HEK293 (cell line): ENCODE measurements around the gene PMAIP1.

Experiments
- CTCF ChIA-PET: fragments of 350-600 bp; formaldehyde crosslinking; extraction: SDS; loops from one replicate; lab custom pipeline; 2021; ENCODE audit warnings: antibody characterized with exemption; lab: Yijun Ruan, JAX
- POLR2A ChIA-PET: fragments of 300-600 bp; formaldehyde crosslinking; extraction: SDS; loops from one replicate; lab custom pipeline; 2020; ENCODE audit warnings: antibody characterized with exemption, inconsistent platforms; lab: Yijun Ruan, JAX
- H3K27ac ChIP-seq: fragments of 200-500 bp; sonication (Bioruptor generic); 2 replicates; pipeline ENCODE4 v1.5.1; 2014; ENCODE audit warnings: low read depth, low read length, control low read depth, inconsistent platforms; ENCODE audit errors: extremely low read depth
- H3K36me3 ChIP-seq, 2 experiments: fragments of 200-500 bp in 1 of 2; sonication (Bioruptor generic) in 1 of 2; 1 replicate in 1 of 2; 2 replicates in 1 of 2; pipeline ENCODE4 v1.5.1; 2014 to 2017; ENCODE audit warnings: inconsistent platforms in 2 of 2, low read length in 2 of 2; ENCODE audit not compliant: control insufficient read depth in 2 of 2, insufficient read depth in 1 of 2
- H3K4me1 ChIP-seq: fragments of 200-500 bp; sonication (Bioruptor generic); 2 replicates; pipeline ENCODE4 v1.5.1; 2014; ENCODE audit warnings: mild to moderate bottlenecking, low read length, inconsistent platforms; ENCODE audit not compliant: control insufficient read depth, insufficient read depth
- H3K4me3 ChIP-seq: 2 replicates; pipeline ENCODE4 v1.5.1; 2011; ENCODE audit warnings: low read depth, mild to moderate bottlenecking, control low read depth, low read length, moderate library complexity
- H3K9me3 ChIP-seq: fragments of 200-500 bp; sonication (Bioruptor generic); 2 replicates; pipeline ENCODE4 v1.5.1; 2014; ENCODE audit warnings: low read depth, low read length, inconsistent platforms; ENCODE audit not compliant: control insufficient read depth, insufficient read depth
- PRDM1 ChIP-seq: fragments of 450-650 bp; formaldehyde crosslinking; IDR thresholded peaks from 2 replicates; pipeline ENCODE4; 2016; ENCODE audit warnings: missing biosample characterization, missing genetic modification characterization
- SETDB1 ChIP-seq: IDR thresholded peaks from one replicate; pipeline ENCODE4 v1.6.1; 2017; ENCODE audit warnings: mild to moderate bottlenecking, low read length, moderate library complexity, mixed read lengths; ENCODE audit not compliant: insufficient read length
- TRIM28 ChIP-seq: IDR thresholded peaks from 2 replicates; pipeline ENCODE4 v1.6.1; 2011; ENCODE audit warnings: low read length, control low read depth, borderline replicate concordance
- ZNF114 ChIP-seq: fragments of 450-650 bp; formaldehyde crosslinking; IDR thresholded peaks from 2 replicates; pipeline ENCODE4 v1.5.0; 2017; ENCODE audit warnings: missing biosample characterization, missing genetic modification characterization
- ZNF121 ChIP-seq: fragments of 450-650 bp; formaldehyde crosslinking; IDR thresholded peaks from 2 replicates; pipeline ENCODE4 v1.5.1; 2016; ENCODE audit warnings: missing biosample characterization, missing genetic modification characterization
- ZNF37A ChIP-seq: fragments of 450-650 bp; IDR thresholded peaks from 2 replicates; pipeline ENCODE4 v1.5.1; 2018; ENCODE audit warnings: missing biosample characterization, missing genetic modification characterization
- ZNF423 ChIP-seq: fragments of 450-650 bp; formaldehyde crosslinking; IDR thresholded peaks from 2 replicates; pipeline ENCODE4 v1.5.1; 2016; ENCODE audit warnings: missing biosample characterization, missing genetic modification characterization
- ZNF624 ChIP-seq: fragments of 450-650 bp; formaldehyde crosslinking; IDR thresholded peaks from 2 replicates; pipeline ENCODE4 v1.5.1; 2017; ENCODE audit warnings: missing biosample characterization, missing genetic modification characterization
- ZNF626 ChIP-seq: fragments of 450-650 bp; sonication (Bioruptor Pico); formaldehyde crosslinking; IDR thresholded peaks from 2 replicates; pipeline ENCODE4 v1.5.1; 2018; ENCODE audit warnings: missing biosample characterization, missing genetic modification characterization, inconsistent platforms
- ZNF654 ChIP-seq: fragments of 450-650 bp; formaldehyde crosslinking; IDR thresholded peaks from 2 replicates; pipeline ENCODE4 v1.5.1; 2016; ENCODE audit warnings: low read depth, missing biosample characterization, missing genetic modification characterization
- ZNF707 ChIP-seq: fragments of 450-650 bp; formaldehyde crosslinking; IDR thresholded peaks from 2 replicates; pipeline ENCODE4 v1.5.1; 2016; ENCODE audit warnings: missing biosample characterization, missing genetic modification characterization
- ZNF792 ChIP-seq: fragments of 450-650 bp; formaldehyde crosslinking; IDR thresholded peaks from 2 replicates; pipeline ENCODE4 v1.5.1; 2016; ENCODE audit warnings: missing biosample characterization, missing genetic modification characterization
- ZNF837 ChIP-seq: fragments of 450-650 bp; formaldehyde crosslinking; IDR thresholded peaks from 2 replicates; pipeline ENCODE4 v1.5.1; 2016; ENCODE audit warnings: missing biosample characterization, missing genetic modification characterization
- ZSCAN30 ChIP-seq: fragments of 450-650 bp; IDR thresholded peaks from 2 replicates; pipeline ENCODE4 v1.5.1; 2018; ENCODE audit warnings: missing biosample characterization, mild to moderate bottlenecking, missing genetic modification characterization, moderate library complexity
- TF ChIP-seq, protein P1 (sequence below): fragments of 450-650 bp; formaldehyde crosslinking; IDR thresholded peaks from 2 replicates; pipeline ENCODE4 v1.5.1; 2016; ENCODE audit warnings: missing biosample characterization, missing genetic modification characterization, low read depth
- TF ChIP-seq, protein P2 (sequence below): fragments of 450-650 bp; formaldehyde crosslinking; IDR thresholded peaks from 2 replicates; pipeline ENCODE4 v1.5.1; 2016; ENCODE audit warnings: missing biosample characterization, missing genetic modification characterization
- TF ChIP-seq, protein P3 (sequence below): fragments of 450-650 bp; formaldehyde crosslinking; IDR thresholded peaks from 2 replicates; pipeline ENCODE4 v1.5.1; 2016; ENCODE audit warnings: missing biosample characterization, missing genetic modification characterization, borderline replicate concordance

Gene PMAIP1

DNA sequence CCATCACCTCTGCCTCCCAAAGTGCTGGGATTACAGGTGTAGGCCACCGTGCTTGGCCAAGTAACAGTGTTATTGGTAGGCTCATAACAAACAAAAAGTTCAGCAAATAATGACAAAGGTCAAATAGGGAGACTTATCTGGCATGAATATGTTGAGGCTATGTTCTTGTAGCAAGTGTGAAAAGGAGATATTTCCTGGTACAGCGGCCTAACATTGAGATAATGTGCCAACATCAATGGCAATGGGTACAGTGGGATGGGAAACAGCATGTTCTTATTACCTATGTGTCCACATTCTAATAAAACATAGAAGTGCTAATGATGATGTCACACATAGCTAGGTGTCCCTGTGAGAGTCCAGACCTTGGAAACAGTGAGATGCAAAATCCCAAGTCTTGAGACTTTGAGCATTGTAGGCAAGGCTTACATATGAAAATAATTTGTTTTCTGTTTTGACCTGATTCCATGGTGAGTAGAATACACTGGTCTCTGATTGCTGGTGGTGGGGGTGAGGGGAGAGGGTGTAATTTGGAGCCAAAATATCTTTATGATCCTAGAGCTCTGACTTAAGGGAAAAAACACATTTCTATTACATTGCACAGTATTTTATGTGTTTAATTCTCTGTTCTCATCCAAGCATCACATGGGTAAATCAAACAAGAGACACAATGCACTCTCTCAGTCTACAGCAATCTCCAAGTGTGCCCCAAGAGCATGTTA, 33.1 kb upstream of the PMAIP1 start:
- TF ChIP-seq, protein P1, sequence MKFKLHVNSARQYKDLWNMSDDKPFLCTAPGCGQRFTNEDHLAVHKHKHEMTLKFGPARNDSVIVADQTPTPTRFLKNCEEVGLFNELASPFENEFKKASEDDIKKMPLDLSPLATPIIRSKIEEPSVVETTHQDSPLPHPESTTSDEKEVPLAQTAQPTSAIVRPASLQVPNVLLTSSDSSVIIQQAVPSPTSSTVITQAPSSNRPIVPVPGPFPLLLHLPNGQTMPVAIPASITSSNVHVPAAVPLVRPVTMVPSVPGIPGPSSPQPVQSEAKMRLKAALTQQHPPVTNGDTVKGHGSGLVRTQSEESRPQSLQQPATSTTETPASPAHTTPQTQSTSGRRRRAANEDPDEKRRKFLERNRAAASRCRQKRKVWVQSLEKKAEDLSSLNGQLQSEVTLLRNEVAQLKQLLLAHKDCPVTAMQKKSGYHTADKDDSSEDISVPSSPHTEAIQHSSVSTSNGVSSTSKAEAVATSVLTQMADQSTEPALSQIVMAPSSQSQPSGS (tag by site-specific recombination), result peak; percentile 46; the same call in 1 of the 2 replicates
- TF ChIP-seq SETDB1 (no peak), ZNF654 (tag by site-specific recombination) (no peak), ZNF37A (tag by site-specific recombination) (no peak), ZNF626 (tag by site-specific recombination) (no peak), ZNF624 (tag by site-specific recombination) (no peak), ZNF792 (tag by site-specific recombination) (no peak), ZNF114 (tag by site-specific recombination) (no peak)
- TF ChIP-seq, protein P2, sequence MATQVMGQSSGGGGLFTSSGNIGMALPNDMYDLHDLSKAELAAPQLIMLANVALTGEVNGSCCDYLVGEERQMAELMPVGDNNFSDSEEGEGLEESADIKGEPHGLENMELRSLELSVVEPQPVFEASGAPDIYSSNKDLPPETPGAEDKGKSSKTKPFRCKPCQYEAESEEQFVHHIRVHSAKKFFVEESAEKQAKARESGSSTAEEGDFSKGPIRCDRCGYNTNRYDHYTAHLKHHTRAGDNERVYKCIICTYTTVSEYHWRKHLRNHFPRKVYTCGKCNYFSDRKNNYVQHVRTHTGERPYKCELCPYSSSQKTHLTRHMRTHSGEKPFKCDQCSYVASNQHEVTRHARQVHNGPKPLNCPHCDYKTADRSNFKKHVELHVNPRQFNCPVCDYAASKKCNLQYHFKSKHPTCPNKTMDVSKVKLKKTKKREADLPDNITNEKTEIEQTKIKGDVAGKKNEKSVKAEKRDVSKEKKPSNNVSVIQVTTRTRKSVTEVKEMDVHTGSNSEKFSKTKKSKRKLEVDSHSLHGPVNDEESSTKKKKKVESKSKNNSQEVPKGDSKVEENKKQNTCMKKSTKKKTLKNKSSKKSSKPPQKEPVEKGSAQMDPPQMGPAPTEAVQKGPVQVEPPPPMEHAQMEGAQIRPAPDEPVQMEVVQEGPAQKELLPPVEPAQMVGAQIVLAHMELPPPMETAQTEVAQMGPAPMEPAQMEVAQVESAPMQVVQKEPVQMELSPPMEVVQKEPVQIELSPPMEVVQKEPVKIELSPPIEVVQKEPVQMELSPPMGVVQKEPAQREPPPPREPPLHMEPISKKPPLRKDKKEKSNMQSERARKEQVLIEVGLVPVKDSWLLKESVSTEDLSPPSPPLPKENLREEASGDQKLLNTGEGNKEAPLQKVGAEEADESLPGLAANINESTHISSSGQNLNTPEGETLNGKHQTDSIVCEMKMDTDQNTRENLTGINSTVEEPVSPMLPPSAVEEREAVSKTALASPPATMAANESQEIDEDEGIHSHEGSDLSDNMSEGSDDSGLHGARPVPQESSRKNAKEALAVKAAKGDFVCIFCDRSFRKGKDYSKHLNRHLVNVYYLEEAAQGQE (tag by site-specific recombination), result no peak
- TF ChIP-seq, all 188 proteins: peak for 1
- Histone ChIP-seq H3K27ac (no peak overlapping the region), H3K4me1 (peaks cover 4% of the 10 kb centered on the region), H3K9me3 (no peaks in the 10 kb centered on the region), H3K4me3 (no peak overlapping the region), H3K36me3 (no peaks in the 10 kb centered on the region)
- ChIA-PET POLR2A (no interaction called here), CTCF (interaction anchor here (0.6 kb wide), 1 partner anchor 10 kb away, joined by 3 read pairs; no protein-coding TSS in a partner anchor)

DNA sequence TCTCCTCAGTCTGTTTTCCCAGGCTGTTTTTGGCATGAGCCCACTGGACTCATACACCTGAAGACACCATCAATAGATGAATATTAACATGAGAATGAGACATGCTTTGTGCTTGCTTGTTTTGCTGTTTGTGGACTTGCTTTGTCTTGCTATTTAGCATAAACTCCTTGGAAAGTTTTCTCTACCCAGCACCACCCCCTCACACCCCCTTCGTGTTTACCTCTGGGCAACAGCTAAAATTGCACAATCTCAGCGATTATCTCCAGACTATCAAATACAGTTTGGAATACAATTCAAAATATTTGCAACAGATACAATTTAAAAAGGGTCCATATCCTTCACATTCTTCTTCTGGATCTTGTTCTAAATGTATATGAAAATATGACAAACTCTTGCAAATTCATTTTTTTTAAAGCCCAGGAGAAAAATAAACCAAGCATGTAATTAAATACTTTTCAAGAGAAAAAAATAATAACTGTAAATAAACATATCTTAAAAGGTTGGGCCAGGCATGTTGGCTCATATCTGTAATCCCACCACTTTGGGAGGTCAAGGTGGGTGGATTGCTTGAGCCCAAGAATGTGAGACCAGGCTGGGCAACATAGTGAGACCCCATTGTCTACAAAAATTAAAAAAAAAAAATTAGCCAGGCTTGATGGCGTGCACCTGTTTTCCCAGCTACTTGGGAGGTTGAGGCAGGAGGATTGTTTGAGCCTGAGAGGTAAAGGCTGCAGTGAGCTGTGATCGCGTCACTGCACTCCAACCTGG, 32.3 kb upstream of the PMAIP1 start:
- ChIA-PET POLR2A (no interaction called here), CTCF (no interaction called here)
- Histone ChIP-seq H3K27ac (no peak overlapping the region), H3K4me3 (no peak overlapping the region), H3K4me1 (peaks cover 10% of the 10 kb centered on the region), H3K9me3 (no peaks in the 10 kb centered on the region), H3K36me3 (no peaks in the 10 kb centered on the region)
- TF ChIP-seq TRIM28 (no peak), ZNF121 (tag by site-specific recombination) (peak; percentile 84; the same call in 1 of the 2 replicates)

DNA sequence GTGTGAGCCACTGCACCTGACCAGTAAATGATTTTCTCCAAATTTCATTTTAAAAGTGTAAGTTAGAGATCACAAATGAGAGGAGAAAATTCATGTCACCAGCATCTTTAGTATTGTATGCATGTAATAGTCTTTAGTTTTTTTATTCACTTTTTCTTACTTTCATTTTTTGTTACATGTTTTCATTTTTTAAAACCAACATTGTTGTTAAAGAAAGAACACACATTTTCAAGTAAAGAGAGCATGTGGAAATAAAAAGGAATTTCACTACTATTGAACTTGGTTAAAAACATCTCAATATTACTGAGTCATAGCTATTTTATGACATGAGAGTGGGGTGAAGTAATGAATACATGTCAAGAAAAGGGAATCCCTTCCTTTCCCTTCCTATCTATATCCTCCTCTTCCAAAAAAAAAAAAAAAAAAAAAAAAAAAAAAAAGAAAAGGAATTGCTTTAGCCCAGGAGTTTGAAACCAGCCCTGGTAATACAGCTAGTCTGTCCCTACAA, 29.1 kb upstream of the PMAIP1 start:
- H3K4me1 ChIP-seq, result peaks cover 16% of the 10 kb centered on the region
- no peaks in the 10 kb centered on the region for H3K36me3 ChIP-seq
- no peak overlapping the region for H3K27ac ChIP-seq
- no peak for TF ChIP-seq ZNF423 (tag by site-specific recombination)
- TF ChIP-seq ZNF837 (tag by site-specific recombination), result no peak
- TF ChIP-seq ZNF707, result no peak
- peak; percentile 96 for TF ChIP-seq PRDM1 (tag by site-specific recombination)
- no peak for TF ChIP-seq ZSCAN30 (tag by site-specific recombination)
- TF ChIP-seq, protein P3, sequence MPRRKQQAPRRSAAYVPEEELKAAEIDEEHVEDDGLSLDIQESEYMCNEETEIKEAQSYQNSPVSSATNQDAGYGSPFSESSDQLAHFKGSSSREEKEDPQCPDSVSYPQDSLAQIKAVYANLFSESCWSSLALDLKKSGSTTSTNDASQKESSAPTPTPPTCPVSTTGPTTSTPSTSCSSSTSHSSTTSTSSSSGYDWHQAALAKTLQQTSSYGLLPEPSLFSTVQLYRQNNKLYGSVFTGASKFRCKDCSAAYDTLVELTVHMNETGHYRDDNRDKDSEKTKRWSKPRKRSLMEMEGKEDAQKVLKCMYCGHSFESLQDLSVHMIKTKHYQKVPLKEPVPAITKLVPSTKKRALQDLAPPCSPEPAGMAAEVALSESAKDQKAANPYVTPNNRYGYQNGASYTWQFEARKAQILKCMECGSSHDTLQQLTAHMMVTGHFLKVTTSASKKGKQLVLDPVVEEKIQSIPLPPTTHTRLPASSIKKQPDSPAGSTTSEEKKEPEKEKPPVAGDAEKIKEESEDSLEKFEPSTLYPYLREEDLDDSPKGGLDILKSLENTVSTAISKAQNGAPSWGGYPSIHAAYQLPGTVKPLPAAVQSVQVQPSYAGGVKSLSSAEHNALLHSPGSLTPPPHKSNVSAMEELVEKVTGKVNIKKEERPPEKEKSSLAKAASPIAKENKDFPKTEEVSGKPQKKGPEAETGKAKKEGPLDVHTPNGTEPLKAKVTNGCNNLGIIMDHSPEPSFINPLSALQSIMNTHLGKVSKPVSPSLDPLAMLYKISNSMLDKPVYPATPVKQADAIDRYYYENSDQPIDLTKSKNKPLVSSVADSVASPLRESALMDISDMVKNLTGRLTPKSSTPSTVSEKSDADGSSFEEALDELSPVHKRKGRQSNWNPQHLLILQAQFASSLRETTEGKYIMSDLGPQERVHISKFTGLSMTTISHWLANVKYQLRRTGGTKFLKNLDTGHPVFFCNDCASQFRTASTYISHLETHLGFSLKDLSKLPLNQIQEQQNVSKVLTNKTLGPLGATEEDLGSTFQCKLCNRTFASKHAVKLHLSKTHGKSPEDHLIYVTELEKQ, result no peak
- H3K4me3 ChIP-seq, result no peak overlapping the region
- ChIA-PET CTCF (interaction anchor here (0.7 kb wide), 1 partner anchor 18 kb away, joined by 3 read pairs; no protein-coding TSS in a partner anchor), POLR2A (interaction anchor here (1.2 to 10.3 kb wide), 2 partner anchors 12 to 30 kb away, joined by 3 to 90 read pairs; partner anchors contain the start of gene PMAIP1)
- no peaks in the 10 kb centered on the region for H3K9me3 ChIP-seq
